Endometrial microvascular endothelial cells (primary cell): ENCODE measurements around the gene PRL. TPM values are rescaled to one million over a fixed set of nuclear protein-coding genes. Genes with fewer than 3 reads are reported as not detected.

Experiments used
- in situ Hi-C: cut with HindIII; loops from 2 replicates; pipeline ENCODE4 v1.10.0; 2017; ENCODE audit warnings: low sequenced_read_pairs, low pct_unique_long_range_greater_than_20kb; ENCODE audit errors: inconsistent ontology term
- total RNA-seq: library from RNA; depleted of rRNA; stranded (reverse); fragments of >200 nt; gene quantifications from one replicate; pipeline ENCODE4 v1.2.3, GENCODE V29; 2015; ENCODE audit errors: inconsistent ontology term

Gene PRL
- total RNA-seq, 1 donor from 2014 or later = not detected

DNA sequence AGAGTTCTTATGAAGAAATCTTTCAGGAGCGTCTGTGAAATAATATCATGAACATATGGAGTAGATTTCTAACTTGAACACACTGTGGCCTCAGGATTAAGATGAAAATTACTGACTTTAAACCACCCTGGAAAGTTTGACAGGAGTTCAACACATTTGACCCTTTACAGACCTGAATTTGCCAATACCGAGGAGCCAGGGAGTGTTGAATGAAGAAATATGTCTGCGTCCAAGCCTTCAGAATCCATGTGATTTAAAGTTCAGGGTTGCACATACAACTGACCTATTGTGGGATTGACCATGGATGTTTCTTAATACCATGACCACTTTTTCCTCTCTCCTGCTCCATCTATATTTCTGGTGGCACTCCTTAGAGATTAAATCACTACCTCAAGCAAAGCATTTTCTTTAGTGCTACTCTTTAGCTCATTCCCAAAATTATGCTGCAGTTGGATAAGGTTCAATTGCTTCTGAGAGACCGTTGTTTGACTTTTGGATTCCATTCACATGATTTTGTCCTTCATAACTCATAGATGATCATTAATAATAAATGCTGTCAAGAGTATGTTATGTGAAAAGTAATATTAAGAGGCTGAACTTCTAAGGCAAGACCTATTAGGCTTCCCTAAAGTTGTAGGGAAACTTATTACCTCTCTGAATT is 57.4 kb downstream of the PRL start:
- in situ Hi-C loops = no loop called here

DNA sequence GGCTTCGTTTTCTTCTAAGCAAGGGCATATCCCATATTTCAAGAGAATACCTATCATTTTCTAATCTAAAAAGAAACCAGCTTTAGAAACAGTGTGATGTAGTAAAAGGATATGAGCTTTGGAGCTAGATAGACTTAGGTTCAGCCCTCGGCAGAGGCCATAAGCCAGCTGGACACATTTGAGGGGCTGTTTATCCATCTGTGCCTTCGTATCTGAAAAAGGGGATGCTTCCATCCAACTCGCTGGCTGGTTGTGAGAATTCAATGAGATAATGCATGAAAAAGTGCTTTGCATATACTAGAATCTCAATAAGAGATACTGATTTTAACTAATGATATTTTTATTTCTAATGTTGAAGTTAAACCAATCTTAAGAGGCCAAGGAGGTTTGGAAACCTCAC is 58.0 kb downstream of the PRL start:
- in situ Hi-C loops = no loop called here

DNA sequence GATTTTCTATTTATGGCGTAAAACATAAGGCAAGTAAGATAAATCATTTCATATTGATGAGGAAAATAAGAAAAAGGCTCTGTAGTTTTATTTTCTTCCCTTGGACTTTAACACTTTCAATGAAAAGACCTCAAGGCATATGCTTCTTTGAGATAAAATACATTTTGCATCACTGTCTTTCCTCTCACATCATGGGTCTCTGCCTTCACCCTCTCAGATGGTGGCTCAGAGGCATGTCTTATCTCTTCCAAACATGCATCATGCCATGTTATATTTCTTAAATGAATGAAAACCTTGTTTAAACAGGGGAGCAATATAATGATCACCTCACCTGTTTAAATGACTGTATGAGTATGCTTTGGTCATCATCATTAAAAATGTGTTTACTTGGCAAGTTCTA is 59.3 kb downstream of the PRL start:
- in situ Hi-C loops = no loop called here
